ENCODE results near the gene GTF3A.
"Not testable (repeated sequence)": the region's sequence is repeated elsewhere in the genome, so short reads cannot be mapped to it uniquely, and the experiment has no call there.

DNA sequence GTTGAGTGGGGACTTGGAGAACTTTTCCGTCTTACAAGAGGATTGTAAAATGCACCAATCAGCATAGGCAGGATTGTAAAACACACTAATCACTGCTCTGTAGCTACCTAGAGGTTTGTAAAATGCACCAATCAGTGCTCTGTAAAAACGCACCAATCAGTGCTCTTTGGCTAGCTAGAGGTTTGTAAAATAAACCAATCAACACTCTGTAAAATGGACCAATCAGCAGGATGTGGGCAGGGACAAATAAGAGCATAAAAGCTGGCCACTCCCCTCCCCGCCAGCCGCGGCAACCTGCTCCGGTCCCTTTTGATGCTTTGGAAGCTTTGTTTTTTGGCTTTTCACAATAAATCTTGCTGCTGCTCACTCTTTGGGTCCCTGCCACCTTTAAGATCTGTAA, 24.0 kb upstream of the GTF3A start:
- TF ChIP-seq EP300 (IDR thresholded peaks at IDR 0.05; ENCODE audit: low read depth); POLR2A (IDR thresholded peaks at IDR 0.05): not testable (repeated sequence)
- TF ChIP-seq, protein P1, sequence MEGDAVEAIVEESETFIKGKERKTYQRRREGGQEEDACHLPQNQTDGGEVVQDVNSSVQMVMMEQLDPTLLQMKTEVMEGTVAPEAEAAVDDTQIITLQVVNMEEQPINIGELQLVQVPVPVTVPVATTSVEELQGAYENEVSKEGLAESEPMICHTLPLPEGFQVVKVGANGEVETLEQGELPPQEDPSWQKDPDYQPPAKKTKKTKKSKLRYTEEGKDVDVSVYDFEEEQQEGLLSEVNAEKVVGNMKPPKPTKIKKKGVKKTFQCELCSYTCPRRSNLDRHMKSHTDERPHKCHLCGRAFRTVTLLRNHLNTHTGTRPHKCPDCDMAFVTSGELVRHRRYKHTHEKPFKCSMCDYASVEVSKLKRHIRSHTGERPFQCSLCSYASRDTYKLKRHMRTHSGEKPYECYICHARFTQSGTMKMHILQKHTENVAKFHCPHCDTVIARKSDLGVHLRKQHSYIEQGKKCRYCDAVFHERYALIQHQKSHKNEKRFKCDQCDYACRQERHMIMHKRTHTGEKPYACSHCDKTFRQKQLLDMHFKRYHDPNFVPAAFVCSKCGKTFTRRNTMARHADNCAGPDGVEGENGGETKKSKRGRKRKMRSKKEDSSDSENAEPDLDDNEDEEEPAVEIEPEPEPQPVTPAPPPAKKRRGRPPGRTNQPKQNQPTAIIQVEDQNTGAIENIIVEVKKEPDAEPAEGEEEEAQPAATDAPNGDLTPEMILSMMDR (IDR thresholded peaks at IDR 0.05), result not testable (repeated sequence)
